HepG2 (cell line): ENCODE results near the gene SMYD1. TPM values are rescaled to one million over a fixed set of nuclear protein-coding genes. Genes with fewer than 3 reads are reported as not detected.

ENCODE experiments used
- ARID3A ChIP-seq: IDR thresholded peaks from 2 replicates; pipeline ENCODE4 v1.6.1; 2012; ENCODE audit warnings: low read depth, low read length, improper control_type of control experiment
- BRCA1 ChIP-seq: sonication (generic); formaldehyde crosslinking; IDR thresholded peaks from 2 replicates; pipeline ENCODE4 v1.4.0; 2020; ENCODE audit warnings: missing genetic modification reagents
- CEBPB ChIP-seq: IDR thresholded peaks from 2 replicates; pipeline ENCODE4 v1.6.1; 2011; ENCODE audit warnings: low read depth, low read length, improper control_type of control experiment, borderline replicate concordance
- EP300 ChIP-seq, 3 experiments: sonication (generic) in 1 of 3; formaldehyde crosslinking in 1 of 3; IDR thresholded peaks; 2 replicates each; pipeline versions ENCODE4 v1.5.1 to v1.6.1; 2011 to 2020; ENCODE audit warnings: low read depth in 2 of 3, low read length in 2 of 3, borderline replicate concordance in 1 of 3, improper control_type of control experiment in 1 of 3, mild to moderate bottlenecking in 1 of 3, missing genetic modification reagents in 1 of 3, moderate library complexity in 1 of 3
- KDM1A ChIP-seq: IDR thresholded peaks from 2 replicates; pipeline ENCODE4 v1.6.1; 2016; ENCODE audit warnings: missing compliant biosample characterization
- MXI1 ChIP-seq: IDR thresholded peaks from 3 replicates; pipeline ENCODE4 v1.6.1; 2012; ENCODE audit warnings: low read depth, low read length, inconsistent platforms, borderline replicate concordance
- PHF21A ChIP-seq: sonication (generic); formaldehyde crosslinking; IDR thresholded peaks from 2 replicates; pipeline ENCODE4 v1.5.0; 2020; ENCODE audit warnings: mild to moderate bottlenecking, missing genetic modification reagents
- PHF5A ChIP-seq: IDR thresholded peaks from one replicate; pipeline ENCODE4 v1.6.1; 2018; ENCODE audit warnings: low read depth, missing genetic modification reagents; ENCODE audit not compliant: unreplicated experiment
- RAD21 ChIP-seq: fragments of 450-650 bp; formaldehyde crosslinking; IDR thresholded peaks from 2 replicates; pipeline ENCODE4 v1.5.0; 2020; ENCODE audit warnings: mild to moderate bottlenecking
- RBFOX2 ChIP-seq: fragments of 200-400 bp; formaldehyde crosslinking; IDR thresholded peaks from 2 replicates; pipeline ENCODE4 v1.6.1; 2017; ENCODE audit warnings: low read depth, mild to moderate bottlenecking, low read length
- RXRA ChIP-seq: sonication (generic); formaldehyde crosslinking; IDR thresholded peaks from 2 replicates; pipeline ENCODE4 v1.5.1; 2020; ENCODE audit warnings: missing genetic modification reagents
- SIX4 ChIP-seq: sonication (generic); formaldehyde crosslinking; IDR thresholded peaks from 2 replicates; pipeline ENCODE4 v1.4.0; 2020; ENCODE audit warnings: missing genetic modification reagents
- TSC22D2 ChIP-seq: sonication (generic); formaldehyde crosslinking; IDR thresholded peaks from 2 replicates; pipeline ENCODE4 v1.5.1; 2020; ENCODE audit warnings: missing genetic modification reagents, mild to moderate bottlenecking, borderline replicate concordance
- ZKSCAN5 ChIP-seq: sonication (generic); formaldehyde crosslinking; IDR thresholded peaks from 2 replicates; pipeline ENCODE4 v1.5.1; 2020; ENCODE audit warnings: mild to moderate bottlenecking, missing genetic modification reagents
- ZNF136 ChIP-seq: sonication (generic); formaldehyde crosslinking; IDR thresholded peaks from 2 replicates; pipeline ENCODE4 v1.8.1; 2022; ENCODE audit warnings: low read depth, mild to moderate bottlenecking, moderate library complexity, missing genetic modification reagents
- ZNF17 ChIP-seq: sonication (generic); formaldehyde crosslinking; IDR thresholded peaks from 2 replicates; pipeline ENCODE4 v1.5.0; 2020; ENCODE audit warnings: mild to moderate bottlenecking, missing genetic modification reagents
- ZNF501 ChIP-seq: sonication (generic); formaldehyde crosslinking; IDR thresholded peaks from 2 replicates; pipeline ENCODE4 v1.5.1; 2020; ENCODE audit warnings: mild to moderate bottlenecking, moderate library complexity, missing genetic modification reagents
- ZNF543 ChIP-seq: sonication (generic); formaldehyde crosslinking; IDR thresholded peaks from 2 replicates; pipeline ENCODE4 v1.4.0; 2020; ENCODE audit warnings: mild to moderate bottlenecking, missing genetic modification reagents
- ZNF724P ChIP-seq: sonication (generic); formaldehyde crosslinking; IDR thresholded peaks from 2 replicates; pipeline ENCODE4 v1.8.0; 2022; ENCODE audit warnings: missing genetic modification reagents, borderline replicate concordance
- polyA plus RNA-seq, 8 experiments: library from polyadenylated mRNA; depleted of rRNA in 3 of 8; stranded (reverse) in 7 of 8; unstranded in 1 of 8; fragments of >200 nt; fragmentation: Illumina TruSeq in 4 of 8; extraction: Trizol in 4 of 8; gene quantifications; 2 replicates each; pipeline versions ENCODE4 v1.2.1 to v1.2.3, GENCODE V29; 2011 to 2016; ENCODE audit warnings: low read depth in 4 of 8, missing spikeins in 1 of 8, mixed read lengths in 1 of 8; ENCODE audit not compliant: insufficient read depth in 1 of 8
- total RNA-seq, 5 experiments: library from RNA; depleted of rRNA; stranded (reverse); fragments of >200 nt; fragmentation: Illumina TruSeq; extraction: Trizol; gene quantifications; 2 replicates each; pipeline ENCODE4 v1.2.3, GENCODE V29; 2016; ENCODE audit warnings: low read depth in 1 of 5
- TF ChIP-seq, protein P1 (sequence below): sonication (generic); formaldehyde crosslinking; conservative IDR thresholded peaks from 2 replicates; pipeline ENCODE4 v1.4.0; 2020; ENCODE audit warnings: missing genetic modification reagents
- TF ChIP-seq, protein P2 (sequence below): sonication (generic); formaldehyde crosslinking; IDR thresholded peaks from 2 replicates; pipeline ENCODE4 v1.4.0; 2020; ENCODE audit warnings: missing genetic modification reagents
- TF ChIP-seq, protein P3 (sequence below): sonication (generic); formaldehyde crosslinking; conservative IDR thresholded peaks from 2 replicates; pipeline ENCODE4 v1.4.0; 2020; ENCODE audit warnings: missing genetic modification reagents
- TF ChIP-seq, protein P4 (sequence below): IDR thresholded peaks from 2 replicates; pipeline ENCODE4 v1.6.1; 2016; ENCODE audit warnings: low read depth, borderline replicate concordance

Gene SMYD1
- total and polyA plus RNA-seq, 2 of the 13 experiments (the other 11 are each of a cell fraction or from before 2014, with no cell fraction given): not detected

DNA sequence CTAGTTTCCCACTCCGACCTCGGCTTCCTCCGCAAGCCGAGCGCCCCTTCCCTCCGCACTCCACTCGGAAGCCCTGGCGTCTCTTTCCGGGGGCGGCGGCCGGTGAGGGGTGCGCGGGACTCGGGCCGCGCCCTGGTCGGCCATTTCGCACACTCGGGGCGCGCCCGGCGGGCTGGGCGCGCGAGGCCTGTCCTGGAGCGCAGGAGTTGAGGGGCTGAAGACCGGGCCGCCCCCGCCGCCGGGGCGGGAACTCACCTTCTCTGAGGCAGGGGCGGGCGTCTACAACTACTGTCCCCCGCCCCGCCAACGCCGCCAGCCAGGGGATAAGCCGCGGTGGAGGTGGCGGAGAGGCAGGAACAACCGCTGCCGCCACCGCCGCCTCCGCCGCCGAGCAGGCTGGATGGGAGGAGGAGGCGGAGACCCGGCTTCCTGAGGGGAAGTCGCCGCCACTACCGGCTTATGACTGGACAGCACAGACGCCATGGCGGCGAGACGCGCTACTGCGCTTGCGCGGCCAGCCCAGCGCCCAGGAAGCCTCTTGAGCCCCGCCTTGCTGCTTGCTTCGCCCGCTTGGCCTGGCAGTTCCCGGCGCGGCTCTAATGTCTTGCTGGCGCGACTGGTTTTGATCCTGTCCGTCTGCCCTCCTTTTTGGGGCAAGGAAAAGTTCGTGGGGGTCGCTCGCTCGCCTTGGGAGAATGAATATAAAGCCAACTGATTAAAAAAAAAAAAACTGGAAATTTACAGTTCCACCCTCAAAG, 12.1 kb upstream of the SMYD1 start, which contains the start of gene KRCC1 (continued):
- no peak for TF ChIP-seq KDM1A (CRISPR knock-in tag)
- peak; percentile 83; the same call in 1 of the 2 replicates for TF ChIP-seq RXRA (CRISPR knock-in tag)
- no peak; the same call in 1 of the 2 replicates for TF ChIP-seq ZNF136 (CRISPR knock-in tag)
- peak; percentile 11; the same call in 1 of the 2 replicates for TF ChIP-seq ZNF724P (CRISPR knock-in tag)
- no peak for TF ChIP-seq ARID3A
- peak; percentile 22 for TF ChIP-seq ZNF501
- no peak for TF ChIP-seq EP300 (IDR thresholded peaks at IDR 0.05; ENCODE audit: low read depth in 2 of 2, low read length in 2 of 2)
- TF ChIP-seq EP300 (CRISPR knock-in tag; IDR thresholded peaks at IDR 0.05; ENCODE audit: borderline replicate concordance): peak; percentile 40; the same call in 1 of the 2 replicates
- TF ChIP-seq RAD21: peak; percentile 80
- TF ChIP-seq MXI1: peak; percentile 48; the same call in 1 of the 3 replicates
- no peak for TF ChIP-seq CEBPB
- TF ChIP-seq, protein P1, sequence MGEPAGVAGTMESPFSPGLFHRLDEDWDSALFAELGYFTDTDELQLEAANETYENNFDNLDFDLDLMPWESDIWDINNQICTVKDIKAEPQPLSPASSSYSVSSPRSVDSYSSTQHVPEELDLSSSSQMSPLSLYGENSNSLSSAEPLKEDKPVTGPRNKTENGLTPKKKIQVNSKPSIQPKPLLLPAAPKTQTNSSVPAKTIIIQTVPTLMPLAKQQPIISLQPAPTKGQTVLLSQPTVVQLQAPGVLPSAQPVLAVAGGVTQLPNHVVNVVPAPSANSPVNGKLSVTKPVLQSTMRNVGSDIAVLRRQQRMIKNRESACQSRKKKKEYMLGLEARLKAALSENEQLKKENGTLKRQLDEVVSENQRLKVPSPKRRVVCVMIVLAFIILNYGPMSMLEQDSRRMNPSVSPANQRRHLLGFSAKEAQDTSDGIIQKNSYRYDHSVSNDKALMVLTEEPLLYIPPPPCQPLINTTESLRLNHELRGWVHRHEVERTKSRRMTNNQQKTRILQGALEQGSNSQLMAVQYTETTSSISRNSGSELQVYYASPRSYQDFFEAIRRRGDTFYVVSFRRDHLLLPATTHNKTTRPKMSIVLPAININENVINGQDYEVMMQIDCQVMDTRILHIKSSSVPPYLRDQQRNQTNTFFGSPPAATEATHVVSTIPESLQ: no peak
- peak; percentile 73 for TF ChIP-seq ZNF543 (CRISPR knock-in tag)
- no peak for TF ChIP-seq BRCA1
- TF ChIP-seq RBFOX2: peak; percentile 100
- TF ChIP-seq ZNF17: no peak
- TF ChIP-seq PHF21A (CRISPR knock-in tag): peak; percentile 15; the same call in 1 of the 2 replicates
- TF ChIP-seq, protein P2, sequence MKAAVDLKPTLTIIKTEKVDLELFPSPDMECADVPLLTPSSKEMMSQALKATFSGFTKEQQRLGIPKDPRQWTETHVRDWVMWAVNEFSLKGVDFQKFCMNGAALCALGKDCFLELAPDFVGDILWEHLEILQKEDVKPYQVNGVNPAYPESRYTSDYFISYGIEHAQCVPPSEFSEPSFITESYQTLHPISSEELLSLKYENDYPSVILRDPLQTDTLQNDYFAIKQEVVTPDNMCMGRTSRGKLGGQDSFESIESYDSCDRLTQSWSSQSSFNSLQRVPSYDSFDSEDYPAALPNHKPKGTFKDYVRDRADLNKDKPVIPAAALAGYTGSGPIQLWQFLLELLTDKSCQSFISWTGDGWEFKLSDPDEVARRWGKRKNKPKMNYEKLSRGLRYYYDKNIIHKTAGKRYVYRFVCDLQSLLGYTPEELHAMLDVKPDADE: no peak
- no peak for TF ChIP-seq ZKSCAN5
- no peak for TF ChIP-seq SIX4 (CRISPR knock-in tag)
- TF ChIP-seq, protein P3, sequence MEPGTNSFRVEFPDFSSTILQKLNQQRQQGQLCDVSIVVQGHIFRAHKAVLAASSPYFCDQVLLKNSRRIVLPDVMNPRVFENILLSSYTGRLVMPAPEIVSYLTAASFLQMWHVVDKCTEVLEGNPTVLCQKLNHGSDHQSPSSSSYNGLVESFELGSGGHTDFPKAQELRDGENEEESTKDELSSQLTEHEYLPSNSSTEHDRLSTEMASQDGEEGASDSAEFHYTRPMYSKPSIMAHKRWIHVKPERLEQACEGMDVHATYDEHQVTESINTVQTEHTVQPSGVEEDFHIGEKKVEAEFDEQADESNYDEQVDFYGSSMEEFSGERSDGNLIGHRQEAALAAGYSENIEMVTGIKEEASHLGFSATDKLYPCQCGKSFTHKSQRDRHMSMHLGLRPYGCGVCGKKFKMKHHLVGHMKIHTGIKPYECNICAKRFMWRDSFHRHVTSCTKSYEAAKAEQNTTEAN: peak; percentile 72; the same call in 1 of the 2 replicates
- TF ChIP-seq PHF5A (CRISPR knock-in tag): peak; percentile 23
- TF ChIP-seq, protein P4, sequence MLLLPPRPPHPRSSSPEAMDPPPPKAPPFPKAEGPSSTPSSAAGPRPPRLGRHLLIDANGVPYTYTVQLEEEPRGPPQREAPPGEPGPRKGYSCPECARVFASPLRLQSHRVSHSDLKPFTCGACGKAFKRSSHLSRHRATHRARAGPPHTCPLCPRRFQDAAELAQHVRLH (CRISPR knock-in tag): no peak
- TF ChIP-seq TSC22D2 (CRISPR knock-in tag): peak; percentile 68; the same call in 1 of the 2 replicates
